ENCODE results near the gene PGAM1.
A peak's percentile ranks its signal among the peaks of the same experiment; 100 is the strongest.
"Not testable (repeated sequence)": the region's sequence is repeated elsewhere in the genome, so short reads cannot be mapped to it uniquely, and the experiment has no call there.

Gene PGAM1

DNA sequence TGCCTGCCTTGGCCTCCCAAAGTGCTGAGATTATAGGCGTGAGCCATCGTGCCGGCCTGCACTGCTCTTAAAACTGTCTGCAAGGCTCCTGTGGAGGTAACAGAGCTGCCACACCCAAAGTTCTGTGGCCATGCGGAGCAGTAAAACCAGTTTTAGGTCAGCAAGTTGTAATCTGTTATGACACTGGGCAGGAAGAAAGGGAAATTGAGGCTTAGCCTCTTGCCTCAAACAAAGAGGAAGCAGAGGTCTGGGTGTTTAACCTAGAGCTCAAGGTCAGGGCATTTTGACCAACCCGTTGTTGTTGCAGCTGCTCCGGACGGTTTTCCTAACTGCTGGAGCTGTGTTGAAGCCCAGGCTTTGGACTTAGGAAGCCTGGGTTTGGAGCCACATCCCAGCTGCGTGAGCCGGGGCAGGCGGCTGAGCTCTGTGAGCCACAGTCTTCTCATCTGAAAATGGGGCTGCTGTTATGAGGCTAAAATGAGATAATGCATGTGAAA is 17.4 kb upstream of the PGAM1 start:
- no peak for DNase-seq

DNA sequence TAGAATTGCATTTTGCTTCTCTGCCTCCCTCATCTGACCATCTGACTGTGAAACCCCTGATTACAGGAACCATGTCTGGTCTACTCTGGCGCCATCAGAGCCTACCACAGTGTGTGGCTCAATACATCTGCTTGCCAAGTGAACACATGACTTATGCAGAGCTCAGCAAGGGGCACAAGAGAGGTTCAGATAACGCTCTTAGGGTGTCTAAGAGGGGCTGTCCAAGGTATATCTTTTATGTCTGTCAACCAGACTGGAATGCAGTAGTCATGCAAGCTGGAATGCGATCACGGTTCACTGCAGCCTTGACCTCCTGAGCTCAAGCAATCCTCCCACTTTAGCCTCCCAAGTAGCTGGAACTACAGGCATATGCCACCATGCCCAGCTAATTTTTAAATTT is 14.6 kb upstream of the PGAM1 start:
- DNase-seq = no peak

DNA sequence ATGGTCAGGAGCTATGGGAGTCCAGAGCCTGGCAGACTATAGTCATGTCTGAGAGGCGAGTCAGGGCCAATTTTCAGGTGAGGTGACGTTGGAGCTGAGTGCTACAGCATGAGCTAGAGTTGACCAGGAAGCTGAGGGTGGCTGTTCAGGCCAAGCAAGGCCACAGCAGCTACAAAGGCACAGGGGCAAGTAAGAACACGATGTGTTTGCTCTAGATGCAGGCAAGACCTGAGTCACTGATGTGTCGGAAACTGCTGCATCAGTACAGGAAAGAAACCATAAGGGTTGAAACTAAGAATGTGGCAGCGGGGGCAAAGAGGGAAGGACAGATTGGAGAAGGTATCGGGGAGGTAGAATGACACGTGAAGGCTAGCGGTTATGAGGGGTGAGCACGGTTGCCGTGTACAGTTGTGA is 13.1 kb upstream of the PGAM1 start:
- no peak for DNase-seq

DNA sequence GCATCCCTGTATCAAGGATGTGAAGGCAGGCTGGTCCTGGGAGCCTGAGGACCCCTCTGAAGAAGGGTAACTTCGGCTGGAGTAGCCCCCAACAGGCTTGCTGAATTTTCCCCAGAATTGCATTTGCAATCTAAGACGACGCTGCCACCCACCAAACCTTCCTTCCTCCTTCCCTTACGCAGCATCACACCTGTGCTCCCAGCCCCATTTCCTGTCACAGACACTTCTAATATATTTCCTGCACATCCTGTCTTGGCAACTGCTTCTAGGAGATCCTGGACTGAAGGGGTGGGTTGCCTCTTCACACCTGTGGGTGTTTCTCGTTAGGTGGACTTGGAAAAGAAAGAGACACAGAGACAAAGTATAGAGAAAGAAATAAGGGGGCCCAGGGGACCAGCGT is 9.4 kb upstream of the PGAM1 start:
- DNase-seq = no peak

DNA sequence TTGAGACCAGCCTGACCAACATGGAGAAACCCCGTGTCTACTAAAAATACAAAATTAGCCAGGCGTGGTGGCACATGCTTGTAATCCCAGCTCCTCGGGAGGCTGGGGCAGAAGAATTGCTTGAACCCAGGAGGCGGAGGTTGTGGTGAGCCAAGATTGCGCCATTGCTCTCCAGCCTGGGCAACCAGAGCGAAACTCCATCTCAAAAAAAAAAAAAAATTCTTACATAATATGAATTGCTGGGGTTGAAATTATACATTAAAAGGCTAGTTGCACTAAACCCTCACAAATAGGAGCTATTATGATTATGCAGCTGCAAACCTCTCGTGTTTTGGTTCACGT is 2.3 kb upstream of the PGAM1 start:
- not testable (repeated sequence) for DNase-seq

DNA sequence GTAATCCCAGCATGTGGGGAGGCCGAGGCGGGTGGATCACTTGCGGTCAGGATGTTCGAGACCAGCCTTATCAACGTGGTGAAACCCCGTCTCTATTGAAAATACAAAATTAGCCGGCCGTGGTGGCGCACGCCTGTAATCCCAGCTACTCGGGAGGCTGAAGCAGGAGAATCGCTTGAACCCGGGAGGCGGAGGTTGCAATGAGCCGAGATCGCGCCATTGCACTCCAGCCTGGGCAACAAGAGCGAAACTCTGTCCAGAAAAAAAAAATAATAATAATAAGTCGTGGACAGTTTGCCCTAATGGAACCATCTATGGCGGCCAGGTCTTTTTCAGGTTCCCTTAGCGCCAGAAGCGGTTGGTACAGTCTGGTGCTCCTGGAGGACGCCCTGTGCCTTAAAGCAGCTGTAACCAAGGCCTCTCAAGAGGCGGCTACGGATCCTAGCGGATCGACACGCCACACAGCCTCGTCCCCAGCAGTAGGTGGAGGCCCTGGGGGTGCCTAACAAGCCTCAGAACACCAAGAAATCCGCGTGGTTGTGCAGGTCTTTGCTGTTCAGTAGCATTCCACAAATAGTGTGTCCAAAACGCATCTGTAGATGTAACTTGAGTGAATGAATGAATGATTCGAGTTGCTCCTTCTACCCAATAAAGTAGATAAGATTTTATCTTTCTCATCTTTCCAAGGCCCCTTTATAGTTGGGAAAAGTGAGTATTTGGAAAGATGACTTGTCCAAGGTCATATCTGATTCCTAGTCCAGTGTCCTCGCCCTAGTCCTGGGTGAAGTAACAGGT is 982 bp downstream of the PGAM1 start:
- DNase-seq = peak in 1 of 2 experiments; percentile 33

DNA sequence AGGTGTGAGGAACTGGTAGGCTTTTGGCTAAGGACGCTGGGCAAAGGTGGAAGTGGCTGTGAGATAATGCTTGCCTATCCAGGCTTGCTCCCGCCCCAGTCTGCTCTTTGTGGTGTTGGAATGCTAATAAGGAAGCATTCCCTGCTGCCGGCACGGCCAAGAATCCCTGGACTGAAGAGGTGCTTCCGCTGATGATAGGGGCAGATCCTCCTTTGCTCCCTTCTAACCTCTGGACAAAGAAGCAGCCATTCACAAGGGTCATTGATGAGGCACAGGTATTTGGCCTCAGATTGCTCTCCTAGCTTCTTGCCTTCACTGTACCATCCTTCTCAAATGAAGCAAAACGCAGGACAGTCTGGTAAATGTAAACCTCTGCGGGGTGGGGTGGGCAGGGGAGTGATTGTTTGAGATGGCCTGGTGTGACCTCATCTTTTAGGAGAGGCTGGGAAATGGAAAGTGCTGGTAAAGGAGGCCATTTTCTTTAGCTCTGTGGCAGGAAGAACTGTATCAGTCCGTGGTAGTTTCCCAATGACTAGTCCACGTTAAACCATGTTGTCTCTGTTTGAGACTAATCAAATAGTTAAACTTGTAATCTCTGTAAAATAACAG is 1.7 kb downstream of the PGAM1 start:
- DNase-seq = peak in 1 of 2 experiments; percentile 49

DNA sequence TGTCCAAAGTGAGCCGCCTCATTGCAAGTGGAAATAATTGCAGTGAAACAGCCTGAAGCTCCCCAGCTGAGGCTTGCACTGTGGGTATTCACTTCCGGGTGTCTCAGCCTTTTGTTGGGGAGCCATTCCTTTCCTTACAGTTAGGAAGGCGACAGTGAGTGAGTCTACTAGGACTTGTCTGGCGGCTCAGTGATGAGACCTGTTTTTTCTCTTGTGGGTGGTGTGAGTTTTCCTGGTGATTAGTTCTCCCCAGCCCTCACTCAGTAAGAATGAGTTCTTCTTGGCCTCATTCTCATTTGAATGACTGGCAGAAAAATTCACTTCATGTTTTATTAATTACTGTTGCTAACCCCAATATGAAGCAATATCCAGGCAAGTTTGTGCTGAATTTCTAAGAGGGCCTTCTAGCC is 2.6 kb downstream of the PGAM1 start:
- peak; percentile 54 to 67 for DNase-seq

DNA sequence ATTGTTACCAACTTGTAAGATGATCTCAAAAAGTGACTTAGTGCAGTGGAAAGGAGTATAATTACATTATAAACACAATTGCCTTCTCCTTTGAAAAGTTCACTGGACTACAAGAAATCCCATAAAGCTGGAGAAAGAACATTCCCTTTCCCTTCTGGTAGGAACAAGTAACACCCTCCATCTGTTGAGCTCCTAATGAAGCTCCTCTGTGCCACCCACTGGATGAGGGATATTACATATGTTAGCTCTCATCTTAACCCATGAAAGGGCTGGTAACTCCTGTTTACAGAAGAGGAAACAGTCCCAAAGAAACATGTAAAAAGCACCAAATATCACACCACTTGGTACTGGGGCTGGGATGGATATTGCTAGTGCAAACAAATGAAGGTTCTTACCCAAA is 8.1 kb downstream of the PGAM1 start:
- DNase-seq = peak; percentile 27 to 55

DNA sequence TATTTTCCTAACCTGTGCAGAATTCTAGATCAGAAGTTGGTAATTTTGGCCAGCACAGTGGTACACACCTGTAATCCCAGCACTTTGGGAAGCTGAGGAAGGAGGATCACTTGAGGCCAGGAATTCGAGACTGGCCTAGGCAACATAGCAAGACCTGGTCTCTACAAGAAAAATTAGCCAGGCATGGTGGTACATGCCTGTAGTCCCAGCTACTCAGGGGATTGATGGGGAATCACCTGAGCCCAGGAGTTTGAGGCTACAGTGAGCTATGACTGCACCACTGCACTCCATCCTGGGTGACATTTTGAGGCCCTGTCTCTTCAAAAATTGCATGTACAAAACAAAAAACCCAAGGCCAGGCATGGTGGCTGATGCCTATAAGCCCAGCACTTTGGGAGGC is 8.6 kb downstream of the PGAM1 start:
- no peak for DNase-seq

DNA sequence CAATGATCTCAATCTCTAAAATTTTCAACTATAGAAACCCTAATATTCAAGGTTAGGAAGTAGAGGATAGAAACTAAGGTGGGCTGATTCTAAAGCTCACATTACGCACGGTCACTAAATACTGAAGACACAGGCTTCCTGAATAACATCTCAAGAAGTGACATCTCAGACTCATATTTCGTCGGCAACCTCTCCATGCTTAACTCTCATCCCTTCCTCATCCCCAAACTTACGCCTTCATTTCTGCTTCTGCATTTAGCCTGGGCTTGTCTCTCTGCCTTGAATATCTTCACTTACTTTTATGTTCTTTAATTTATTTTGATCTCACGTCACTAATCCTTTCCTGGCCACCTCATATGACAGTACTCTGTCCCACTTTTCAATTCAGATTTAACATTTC is 9.2 kb downstream of the PGAM1 start:
- DNase-seq = no peak

DNA sequence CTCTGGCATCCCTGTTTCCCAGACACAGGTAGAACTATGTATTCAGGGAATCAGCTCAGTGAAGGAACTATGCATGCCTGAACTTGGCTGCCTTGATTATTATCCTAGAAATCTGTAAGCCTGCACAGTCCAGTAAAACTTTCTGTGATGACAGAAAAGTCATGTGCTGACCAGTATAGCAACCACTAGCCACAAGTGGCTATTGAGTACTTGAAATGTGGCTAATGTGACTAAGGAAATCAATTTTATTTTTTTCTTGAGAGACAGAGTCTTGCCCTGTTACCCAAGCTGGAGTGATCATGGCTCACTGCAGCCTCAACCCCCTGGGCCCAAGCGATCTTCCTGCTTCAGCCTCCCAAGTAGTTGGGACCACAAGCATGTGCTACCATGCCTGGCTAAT is 16.3 kb downstream of the PGAM1 start:
- no peak for DNase-seq

DNA sequence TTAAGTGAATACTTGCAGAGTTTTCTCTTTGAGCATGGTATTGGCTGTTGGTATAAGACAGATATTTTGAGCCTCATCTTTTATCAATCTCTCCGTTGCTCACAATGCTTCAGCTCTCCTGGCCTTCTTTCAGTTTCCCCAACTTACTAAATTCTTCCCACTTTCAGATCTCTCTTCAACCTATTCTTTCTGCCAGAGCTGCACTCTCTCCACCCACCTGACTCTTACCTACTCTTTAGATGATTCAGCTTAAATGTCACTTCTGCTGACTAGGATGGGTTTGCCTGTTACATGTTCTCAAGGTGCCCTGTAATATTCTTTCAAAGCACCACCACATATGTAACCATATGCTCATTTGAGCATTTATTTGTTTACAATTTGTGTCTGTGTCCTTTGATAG is 18.2 kb downstream of the PGAM1 start:
- DNase-seq = no peak

DNA sequence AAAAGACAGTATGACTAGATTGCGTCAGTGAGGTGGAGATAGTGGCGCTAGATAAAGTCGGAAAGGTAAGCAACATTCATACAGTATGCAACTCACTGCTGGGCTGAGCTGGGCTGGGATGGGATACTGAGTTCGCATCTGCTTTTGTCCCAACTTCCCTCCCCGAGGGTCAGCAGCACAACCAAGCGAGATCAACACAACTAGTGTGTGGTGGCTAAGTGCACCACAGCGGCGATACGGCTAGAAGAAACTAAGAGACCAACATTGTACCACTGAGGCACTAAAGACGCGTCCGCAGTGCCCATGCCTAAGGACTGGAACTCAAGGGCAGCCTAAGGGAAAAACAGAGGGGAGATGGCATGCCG is 19.3 kb downstream of the PGAM1 start:
- DNase-seq = no peak

DNA sequence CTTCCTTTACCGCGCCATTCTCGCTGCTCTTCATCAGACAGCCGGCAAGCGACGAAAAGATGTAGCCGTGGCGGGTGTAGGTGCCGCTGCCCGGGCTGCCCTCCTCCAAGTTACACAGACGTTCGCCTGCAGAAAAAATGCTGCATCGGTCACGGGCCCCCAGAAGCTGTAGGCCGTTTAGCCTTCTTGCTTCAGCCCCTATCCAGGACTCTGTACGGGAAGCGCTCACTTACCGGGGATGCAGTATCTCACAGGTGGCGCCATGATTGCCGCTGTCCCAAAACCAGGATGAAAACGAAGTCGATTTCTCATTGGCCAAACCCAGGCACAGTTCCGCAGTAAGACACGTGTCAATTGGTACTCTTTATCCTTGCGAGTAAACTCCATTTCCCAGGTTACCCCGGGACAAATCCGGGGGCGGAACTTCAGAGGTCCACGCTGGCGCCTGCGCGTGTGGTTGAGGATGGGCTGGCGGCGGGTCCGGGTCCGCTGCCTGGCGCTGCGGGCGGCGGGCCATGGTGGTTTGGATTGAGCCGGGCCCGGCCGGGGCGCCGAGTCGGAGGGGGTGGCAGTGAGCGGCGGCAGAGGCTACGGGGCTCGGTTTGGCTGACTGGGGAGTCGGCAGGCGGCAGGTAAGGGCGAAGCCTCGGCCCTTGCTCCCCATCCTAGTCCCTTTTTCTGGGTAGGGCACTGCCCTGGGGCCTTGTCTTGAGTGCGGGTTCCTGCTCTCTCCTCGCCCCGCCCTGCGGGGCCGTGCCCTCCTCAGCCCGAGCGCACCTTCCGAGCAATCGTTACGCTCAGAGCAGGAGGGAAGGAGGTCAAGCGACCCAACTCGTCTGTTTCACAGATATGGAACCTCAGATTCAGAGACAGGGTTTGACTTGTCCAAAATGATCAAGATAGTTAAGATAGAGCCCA is 20.0 kb downstream of the PGAM1 start, which contains the start of the genes EXOSC1 and ZDHHC16:
Gene EXOSC1, minus strand, starts transcription at position 285 of the 918 bp plus-strand sequence. Its CDS starts 21 bp downstream, at position 264.
Gene ZDHHC16, plus strand, starts transcription at position 454 of the 918 bp plus-strand sequence. CDS start 5,501 bp downstream, outside the sequence.
- peak; percentile 100 for DNase-seq

DNA sequence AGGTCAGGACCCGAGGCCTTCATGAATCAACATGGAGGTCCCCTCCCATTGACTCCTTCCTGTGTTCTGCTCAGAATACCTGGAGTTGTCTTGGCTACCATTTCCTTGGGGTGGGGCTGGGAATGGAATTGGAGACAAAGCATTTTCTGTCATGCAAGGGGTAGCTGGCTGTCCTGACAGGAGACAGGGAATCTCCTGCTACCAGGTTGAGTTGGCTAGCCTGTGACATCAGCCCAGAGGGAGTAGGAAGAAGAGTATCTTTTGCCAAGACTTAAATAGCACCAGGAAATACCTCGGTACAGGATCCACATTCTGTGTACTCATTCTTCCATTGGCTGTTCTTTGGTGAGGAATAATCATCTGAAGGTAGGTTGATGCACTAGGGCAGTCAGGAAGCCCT is 24.8 kb downstream of the PGAM1 start:
- DNase-seq = no peak

DNA sequence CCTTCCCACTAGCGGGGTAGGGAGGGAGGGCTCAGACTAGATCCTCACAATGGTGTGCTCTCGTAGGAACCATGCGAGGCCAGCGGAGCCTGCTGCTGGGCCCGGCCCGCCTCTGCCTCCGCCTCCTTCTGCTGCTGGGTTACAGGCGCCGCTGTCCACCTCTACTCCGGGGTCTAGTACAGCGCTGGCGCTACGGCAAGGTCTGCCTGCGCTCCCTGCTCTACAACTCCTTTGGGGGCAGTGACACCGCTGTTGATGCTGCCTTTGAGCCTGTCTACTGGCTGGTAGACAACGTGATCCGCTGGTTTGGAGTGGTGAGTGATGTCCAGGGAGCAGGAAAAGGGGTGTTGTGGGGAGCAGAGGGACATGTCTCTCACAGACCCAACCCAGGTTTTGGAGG is 25.6 kb downstream of the PGAM1 start:
- no peak for DNase-seq

DNA sequence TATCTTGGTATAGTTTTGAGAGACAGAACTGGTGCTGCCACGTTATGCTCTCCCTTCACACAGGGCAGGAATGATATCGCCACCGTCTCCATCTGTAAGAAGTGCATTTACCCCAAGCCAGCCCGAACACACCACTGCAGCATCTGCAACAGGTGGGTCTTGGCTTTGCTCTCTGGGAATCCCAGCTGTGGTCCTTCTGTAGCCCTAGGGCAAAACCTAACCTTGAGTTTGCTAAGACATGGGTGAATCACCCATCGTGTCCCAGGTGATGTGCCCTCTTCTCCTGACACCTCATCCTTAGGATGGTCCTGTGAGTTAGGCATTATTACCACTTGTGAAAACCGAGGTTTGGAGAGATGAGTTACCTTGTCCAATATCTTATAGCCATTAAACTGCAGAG is 26.4 kb downstream of the PGAM1 start:
- no peak for DNase-seq

DNA sequence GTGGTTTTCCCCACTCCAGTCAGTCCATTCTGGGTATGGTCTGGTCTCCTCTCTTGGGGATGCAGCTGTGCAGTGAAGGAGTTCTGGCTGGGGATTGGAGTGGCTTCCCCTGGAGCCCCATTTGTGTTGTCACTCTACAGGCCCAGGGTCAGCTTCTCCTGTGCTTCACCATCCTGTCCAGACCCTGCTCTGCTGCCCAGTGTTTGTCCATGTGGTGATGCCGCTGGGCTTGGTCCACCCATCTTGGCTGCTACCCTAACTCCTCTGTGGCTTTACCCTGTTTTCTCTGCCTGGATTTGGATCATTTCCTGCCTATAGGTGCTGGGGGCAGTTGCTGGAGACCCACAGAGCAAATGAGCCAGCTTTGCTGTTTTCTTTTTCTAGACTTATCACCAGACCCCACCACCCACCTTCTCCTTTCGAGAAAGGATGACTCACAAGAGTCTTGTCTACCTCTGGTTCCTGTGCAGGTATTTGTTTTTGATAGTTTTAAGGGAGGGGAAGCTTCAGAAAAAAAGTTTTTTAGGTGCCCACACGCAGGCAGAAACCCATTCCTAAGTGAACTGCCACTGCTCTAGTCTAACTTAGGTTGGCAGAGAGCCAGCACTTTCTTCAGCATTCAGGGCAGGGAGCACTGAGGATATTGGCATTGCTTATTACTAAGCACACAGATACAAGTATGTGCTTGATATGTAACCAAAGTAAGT is 28.5 kb downstream of the PGAM1 start:
- no peak for DNase-seq

DNA sequence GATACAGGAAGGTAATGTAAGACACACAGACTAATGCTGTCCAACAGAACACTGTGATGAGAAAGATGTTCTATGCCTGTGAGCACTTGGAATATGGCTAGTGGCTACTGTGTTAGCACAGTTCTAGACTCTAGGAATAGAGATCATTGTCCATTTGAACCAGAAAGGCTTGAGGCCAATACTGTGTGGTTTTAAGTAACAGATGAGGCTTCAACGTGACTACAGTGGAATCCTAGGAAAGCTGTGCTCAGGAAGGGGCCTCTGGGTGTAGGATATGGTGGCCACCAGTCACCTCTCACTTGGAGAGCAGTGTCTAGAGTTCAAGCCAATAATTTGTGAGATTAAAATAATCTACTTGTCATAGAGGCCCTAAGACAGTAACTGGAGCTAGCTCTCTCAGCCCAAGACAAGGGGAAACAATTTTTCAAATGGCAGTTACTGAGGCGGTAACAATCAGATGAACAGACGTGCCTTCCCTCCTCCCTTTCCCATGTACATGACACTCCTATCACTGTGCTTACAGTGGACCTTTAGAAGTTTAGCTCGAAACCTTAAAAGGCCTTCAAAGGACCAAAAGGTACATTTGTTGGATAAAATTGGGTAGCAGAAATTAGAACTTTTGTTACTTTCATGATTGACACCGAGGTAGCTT is 30.2 kb downstream of the PGAM1 start:
- DNase-seq = no peak

DNA sequence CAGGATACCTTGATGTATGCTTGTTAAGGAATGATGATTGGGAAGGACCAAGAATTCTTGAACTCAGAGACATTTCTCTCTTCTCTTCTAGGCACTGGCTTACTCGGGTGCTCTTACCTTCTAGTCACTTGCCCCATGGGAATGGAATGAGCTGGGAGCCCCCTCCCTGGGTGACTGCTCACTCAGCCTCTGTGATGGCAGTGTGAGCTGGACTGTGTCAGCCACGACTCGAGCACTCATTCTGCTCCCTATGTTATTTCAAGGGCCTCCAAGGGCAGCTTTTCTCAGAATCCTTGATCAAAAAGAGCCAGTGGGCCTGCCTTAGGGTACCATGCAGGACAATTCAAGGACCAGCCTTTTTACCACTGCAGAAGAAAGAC is 30.7 kb downstream of the PGAM1 start:
- no peak for DNase-seq

DNA sequence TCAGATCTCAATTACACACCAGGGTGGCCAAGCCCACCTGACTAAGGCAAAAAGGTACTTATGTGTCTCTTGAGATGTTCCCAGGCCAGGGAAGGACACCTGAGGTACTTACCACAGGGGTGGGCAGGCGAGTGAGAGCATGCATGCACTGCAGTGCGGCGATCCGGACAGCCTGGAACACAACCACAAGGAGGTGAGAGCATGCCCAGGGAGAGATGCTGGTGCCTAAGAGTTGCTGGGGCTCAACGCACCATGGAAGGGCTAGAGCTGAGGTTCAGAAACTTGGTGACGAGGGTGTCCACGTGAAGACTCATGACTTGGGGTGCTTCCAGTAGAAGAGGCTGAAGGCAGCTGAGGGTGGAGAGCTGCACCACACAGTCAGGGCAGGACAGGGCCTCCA is 33.1 kb downstream of the PGAM1 start:
- DNase-seq = no peak

Measured in Kasumi-1 (cell line).